ENCODE results near the gene GRIK4.

GRIK4 gene

GRCh38 chr11:120651396-120651795 is 139.8 kb downstream of the GRIK4 start:
- TF ChIP-seq, protein P1, sequence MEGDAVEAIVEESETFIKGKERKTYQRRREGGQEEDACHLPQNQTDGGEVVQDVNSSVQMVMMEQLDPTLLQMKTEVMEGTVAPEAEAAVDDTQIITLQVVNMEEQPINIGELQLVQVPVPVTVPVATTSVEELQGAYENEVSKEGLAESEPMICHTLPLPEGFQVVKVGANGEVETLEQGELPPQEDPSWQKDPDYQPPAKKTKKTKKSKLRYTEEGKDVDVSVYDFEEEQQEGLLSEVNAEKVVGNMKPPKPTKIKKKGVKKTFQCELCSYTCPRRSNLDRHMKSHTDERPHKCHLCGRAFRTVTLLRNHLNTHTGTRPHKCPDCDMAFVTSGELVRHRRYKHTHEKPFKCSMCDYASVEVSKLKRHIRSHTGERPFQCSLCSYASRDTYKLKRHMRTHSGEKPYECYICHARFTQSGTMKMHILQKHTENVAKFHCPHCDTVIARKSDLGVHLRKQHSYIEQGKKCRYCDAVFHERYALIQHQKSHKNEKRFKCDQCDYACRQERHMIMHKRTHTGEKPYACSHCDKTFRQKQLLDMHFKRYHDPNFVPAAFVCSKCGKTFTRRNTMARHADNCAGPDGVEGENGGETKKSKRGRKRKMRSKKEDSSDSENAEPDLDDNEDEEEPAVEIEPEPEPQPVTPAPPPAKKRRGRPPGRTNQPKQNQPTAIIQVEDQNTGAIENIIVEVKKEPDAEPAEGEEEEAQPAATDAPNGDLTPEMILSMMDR (IDR thresholded peaks at IDR 0.05; ENCODE audit: low read depth, low read length, missing control alignments) = no peak
- DNase-seq (ENCODE audit: low read depth) = no peak
- no peak overlapping the region for H3K4me3 ChIP-seq (ENCODE audit: low read depth, low read length)

GRCh38 chr11:120651836-120652235 is 140.3 kb downstream of the GRIK4 start:
- no peak for DNase-seq (ENCODE audit: low read depth)
- TF ChIP-seq, protein P1 (IDR thresholded peaks at IDR 0.05; ENCODE audit: low read depth, low read length, missing control alignments) = no peak
- H3K4me3 ChIP-seq (ENCODE audit: low read depth, low read length) = no peak overlapping the region

DNA sequence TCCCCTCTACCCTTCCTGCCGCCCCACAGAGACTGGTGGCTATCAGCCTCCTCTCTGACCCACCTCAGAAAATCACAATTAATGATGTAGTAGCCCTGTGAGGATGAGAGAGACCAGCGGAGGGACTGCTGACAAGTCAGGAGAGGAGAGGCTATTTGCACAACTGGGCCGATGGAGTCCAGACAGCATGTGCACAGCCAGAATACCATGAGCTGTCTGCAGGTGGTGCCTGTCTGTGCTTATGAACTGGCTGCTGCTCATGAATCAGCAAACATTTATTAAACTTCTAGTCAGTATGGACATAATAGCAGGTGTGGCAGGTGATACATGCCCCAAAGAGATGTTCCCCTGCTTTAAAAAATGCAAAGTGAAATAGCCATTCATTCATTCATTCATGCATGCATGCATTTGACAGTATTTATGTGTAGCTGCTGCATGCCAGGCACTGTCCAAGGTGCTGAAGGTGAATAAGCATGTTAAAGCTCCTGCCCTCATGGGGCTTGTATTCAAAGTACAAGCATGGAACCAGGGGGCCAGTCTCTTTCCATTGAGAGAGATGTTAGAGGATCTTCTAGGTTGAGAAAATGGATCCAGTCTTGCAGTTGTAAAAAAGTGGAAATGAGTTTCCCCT is 141.3 kb downstream of the GRIK4 start:
- TF ChIP-seq, protein P1 (IDR thresholded peaks at IDR 0.05; ENCODE audit: low read depth, low read length, missing control alignments) = no peak
- H3K4me3 ChIP-seq (ENCODE audit: low read depth, low read length) = no peak overlapping the region
- no peak for DNase-seq (ENCODE audit: low read depth)

DNA sequence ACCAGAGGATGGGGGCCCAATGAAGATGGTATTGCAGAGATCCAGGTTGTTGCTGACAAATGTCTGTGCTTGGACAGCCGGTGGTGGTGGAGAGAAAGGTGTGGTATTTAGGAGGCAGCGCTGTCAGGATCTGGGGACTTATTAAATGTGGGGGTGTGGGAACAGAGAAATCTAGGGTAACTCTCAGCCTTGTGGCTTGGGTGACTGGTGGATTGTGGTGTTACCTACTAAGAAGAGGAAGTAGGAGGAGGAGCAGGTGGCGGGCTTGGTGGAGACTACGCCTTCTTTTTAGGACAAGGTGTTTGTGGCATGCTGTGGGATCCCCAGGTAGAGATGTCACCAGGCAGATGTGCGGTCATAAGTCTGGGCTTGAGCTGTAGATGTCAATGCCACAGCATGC is 144.0 kb downstream of the GRIK4 start:
- no peak overlapping the region for H3K4me3 ChIP-seq (ENCODE audit: low read depth, low read length)
- TF ChIP-seq, protein P1 (IDR thresholded peaks at IDR 0.05; ENCODE audit: low read depth, low read length, missing control alignments) = no peak
- no peak for DNase-seq (ENCODE audit: low read depth)

DNA sequence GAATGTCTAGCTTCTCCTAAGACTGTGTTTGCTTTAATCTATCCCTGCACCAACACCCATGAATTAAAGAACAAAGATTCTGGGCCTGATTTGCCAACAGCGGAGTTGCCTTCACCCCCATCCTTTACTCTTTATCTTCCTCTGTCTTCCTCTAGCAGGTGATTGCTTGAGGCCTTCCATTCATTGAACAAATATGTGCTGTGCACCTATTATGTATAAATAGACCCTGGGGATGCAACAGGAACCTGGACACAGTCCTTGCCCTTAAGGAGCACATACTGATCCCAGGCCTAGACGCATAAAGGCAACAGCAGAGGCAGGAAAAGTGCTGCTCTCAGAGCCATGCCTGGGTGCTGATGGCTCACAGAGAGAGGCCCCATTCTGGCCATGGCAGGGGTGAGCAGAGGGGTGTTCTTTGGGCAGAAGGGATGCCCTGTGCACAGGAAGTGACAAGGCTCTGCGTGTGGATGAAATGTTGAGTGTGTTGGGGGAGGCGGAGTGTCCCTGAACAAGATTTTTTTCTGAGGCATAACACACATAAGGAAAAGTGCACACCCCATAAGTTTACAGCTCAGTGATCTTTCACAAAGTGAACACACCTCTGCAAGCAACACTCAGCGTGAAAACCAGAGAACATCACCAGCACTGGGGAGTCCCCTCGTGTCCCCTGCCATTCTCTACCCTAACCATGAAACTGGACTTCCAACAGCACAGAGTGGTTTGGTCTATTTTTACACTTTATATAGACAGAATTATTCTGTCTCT is 145.9 kb downstream of the GRIK4 start:
- no peak for DNase-seq (ENCODE audit: low read depth)
- H3K4me3 ChIP-seq (ENCODE audit: low read depth, low read length) = no peak overlapping the region
- TF ChIP-seq, protein P1 (IDR thresholded peaks at IDR 0.05; ENCODE audit: low read depth, low read length, missing control alignments) = no peak

DNA sequence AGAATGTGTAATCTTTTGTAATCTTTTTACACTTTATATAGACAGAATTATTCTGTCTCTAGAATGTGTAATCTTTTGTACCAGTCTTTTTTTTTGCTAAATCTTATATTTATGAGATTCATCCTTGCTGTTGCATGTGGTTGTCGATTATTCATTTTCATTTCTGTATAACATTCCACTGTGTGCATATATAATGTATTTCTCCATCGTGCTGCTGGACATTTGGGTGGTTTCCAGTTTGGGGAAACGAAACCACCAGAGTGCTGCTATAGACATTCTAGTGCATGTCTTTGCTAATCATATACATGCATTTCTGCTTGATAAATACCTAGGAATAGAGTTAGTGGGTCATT is 146.5 kb downstream of the GRIK4 start:
- TF ChIP-seq, protein P1 (IDR thresholded peaks at IDR 0.05; ENCODE audit: low read depth, low read length, missing control alignments) = no peak
- H3K4me3 ChIP-seq (ENCODE audit: low read depth, low read length) = no peak overlapping the region
- DNase-seq (ENCODE audit: low read depth) = no peak

GRCh38 chr11:120659076-120659475 is 147.5 kb downstream of the GRIK4 start:
- DNase-seq (ENCODE audit: low read depth) = no peak
- TF ChIP-seq, protein P1 (IDR thresholded peaks at IDR 0.05; ENCODE audit: low read depth, low read length, missing control alignments) = no peak
- H3K4me3 ChIP-seq (ENCODE audit: low read depth, low read length) = no peak overlapping the region
